ENCODE results near the gene TFB1M.

Gene TFB1M

DNA sequence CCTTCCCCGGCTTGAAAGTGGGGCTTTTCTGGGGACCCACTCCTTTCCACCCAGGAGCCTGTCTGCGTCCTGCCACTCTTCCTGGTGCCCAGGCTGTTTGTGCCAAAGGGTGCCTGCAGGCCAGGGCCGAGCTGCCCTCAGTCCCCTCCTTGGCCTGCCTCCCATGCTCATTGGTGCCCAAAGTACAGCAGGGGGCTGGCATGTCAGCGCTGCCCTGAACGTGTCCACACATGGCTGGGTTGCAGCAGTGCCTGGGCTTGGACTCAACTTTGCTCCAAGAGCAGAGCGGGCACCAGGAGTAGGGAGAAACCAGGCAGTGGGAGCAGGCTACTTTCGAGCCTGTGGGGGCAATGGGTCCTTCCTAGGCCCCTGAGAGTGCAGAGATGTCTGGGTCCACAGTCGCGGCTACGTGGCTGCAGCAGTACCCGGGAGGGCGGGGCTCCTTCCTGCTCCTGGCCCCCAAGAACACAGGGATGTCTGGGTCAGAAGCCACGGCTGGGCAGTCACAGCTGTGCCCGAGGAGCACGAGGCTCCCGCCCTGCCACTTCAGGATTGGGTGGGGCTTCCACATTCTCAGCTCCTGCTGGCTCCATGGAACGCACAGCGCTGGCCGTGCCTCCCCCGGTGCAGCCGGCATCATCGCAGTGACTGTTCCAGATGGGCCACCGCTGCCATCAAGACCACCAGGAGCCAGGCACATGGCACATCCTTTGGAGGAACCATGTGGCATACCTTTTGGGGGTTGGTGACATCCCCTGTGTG is 100.5 kb downstream of the TFB1M start:
- no peaks in the 10 kb centered on the region for H3K79me2 ChIP-seq (ENCODE audit: insufficient read depth, low read length)
- H4K20me1 ChIP-seq (ENCODE audit: insufficient read depth, low read length): no peaks in the 10 kb centered on the region
- H3K4me2 ChIP-seq (ENCODE audit: low read length): no peak overlapping the region
- H3K4me3 ChIP-seq (ENCODE audit: low read depth, low read length, poor library complexity, severe bottlenecking): no peak overlapping the region
- no peak overlapping the region for H3K9ac ChIP-seq (ENCODE audit: low read length)
- no peak for TF ChIP-seq EZH2 (IDR thresholded peaks at IDR 0.05; ENCODE audit: borderline replicate concordance, low read length)
- TF ChIP-seq, protein P1, sequence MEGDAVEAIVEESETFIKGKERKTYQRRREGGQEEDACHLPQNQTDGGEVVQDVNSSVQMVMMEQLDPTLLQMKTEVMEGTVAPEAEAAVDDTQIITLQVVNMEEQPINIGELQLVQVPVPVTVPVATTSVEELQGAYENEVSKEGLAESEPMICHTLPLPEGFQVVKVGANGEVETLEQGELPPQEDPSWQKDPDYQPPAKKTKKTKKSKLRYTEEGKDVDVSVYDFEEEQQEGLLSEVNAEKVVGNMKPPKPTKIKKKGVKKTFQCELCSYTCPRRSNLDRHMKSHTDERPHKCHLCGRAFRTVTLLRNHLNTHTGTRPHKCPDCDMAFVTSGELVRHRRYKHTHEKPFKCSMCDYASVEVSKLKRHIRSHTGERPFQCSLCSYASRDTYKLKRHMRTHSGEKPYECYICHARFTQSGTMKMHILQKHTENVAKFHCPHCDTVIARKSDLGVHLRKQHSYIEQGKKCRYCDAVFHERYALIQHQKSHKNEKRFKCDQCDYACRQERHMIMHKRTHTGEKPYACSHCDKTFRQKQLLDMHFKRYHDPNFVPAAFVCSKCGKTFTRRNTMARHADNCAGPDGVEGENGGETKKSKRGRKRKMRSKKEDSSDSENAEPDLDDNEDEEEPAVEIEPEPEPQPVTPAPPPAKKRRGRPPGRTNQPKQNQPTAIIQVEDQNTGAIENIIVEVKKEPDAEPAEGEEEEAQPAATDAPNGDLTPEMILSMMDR (IDR thresholded peaks at IDR 0.05; ENCODE audit: low read length): no peak
- H3K9me3 ChIP-seq (ENCODE audit: low read length): no peaks in the 10 kb centered on the region
- peaks cover 7% of the 10 kb centered on the region; the same call in 1 of the 2 replicates for H3K36me3 ChIP-seq (ENCODE audit: insufficient read depth, low read length)
- no peak overlapping the region for H3K27ac ChIP-seq (ENCODE audit: low read depth, low read length, poor library complexity, severe bottlenecking)
- H3F3A ChIP-seq (ENCODE audit: insufficient read depth, low read length): no peaks in the 10 kb centered on the region
- no peaks in the 10 kb centered on the region for H3K27me3 ChIP-seq (ENCODE audit: insufficient read depth, low read length)
- H3K9me2 ChIP-seq (ENCODE audit: low read depth, low read length): no peaks in the 10 kb centered on the region
- no peak overlapping the region for H2AFZ ChIP-seq (ENCODE audit: low read length)
- no peaks in the 10 kb centered on the region for H3K4me1 ChIP-seq (ENCODE audit: insufficient read depth, low read length, severe bottlenecking)

DNA sequence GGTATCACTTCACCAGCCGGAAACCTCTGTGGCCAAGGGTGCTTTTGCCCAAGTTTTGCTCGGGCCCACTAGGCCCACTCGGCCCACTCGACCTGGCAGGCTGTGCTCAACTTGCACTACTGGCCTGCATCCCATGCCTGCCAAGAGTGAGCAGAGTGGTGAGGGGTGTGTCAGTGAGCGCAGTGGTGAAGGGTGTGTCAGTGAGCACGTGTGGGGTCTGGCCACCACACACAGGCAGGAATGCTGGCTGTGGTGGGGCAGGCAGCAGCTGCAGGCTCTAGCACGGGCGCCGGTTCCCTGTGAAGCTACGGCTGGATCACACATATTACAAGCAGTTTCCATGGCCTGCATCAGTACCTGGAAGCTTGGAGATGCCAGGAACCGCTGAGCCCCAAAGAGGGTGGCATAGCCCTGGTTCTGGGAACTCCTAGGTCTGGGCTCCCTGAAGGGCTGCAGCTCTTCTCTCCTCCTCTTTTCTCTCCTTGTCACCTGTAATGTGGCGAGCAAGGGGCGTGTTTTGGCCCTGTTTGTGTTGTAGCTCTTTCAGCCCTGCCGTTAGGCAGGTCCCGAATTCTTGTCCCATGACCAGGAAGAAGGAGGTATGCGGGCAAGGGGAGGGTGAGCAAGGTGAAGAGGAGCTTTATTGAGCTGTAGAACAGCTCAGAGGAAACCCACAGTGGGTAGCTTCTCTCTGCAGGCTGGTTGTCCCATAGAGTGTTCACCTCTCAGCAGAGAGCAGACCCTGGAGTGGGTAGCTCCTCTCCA is 101.5 kb downstream of the TFB1M start:
- H3K79me2 ChIP-seq (ENCODE audit: insufficient read depth, low read length): no peaks in the 10 kb centered on the region
- no peaks in the 10 kb centered on the region for H3K4me1 ChIP-seq (ENCODE audit: insufficient read depth, low read length, severe bottlenecking)
- H3K9ac ChIP-seq (ENCODE audit: low read length): no peak overlapping the region
- no peak overlapping the region for H2AFZ ChIP-seq (ENCODE audit: low read length)
- no peak for TF ChIP-seq EZH2 (IDR thresholded peaks at IDR 0.05; ENCODE audit: borderline replicate concordance, low read length)
- TF ChIP-seq, protein P1 (IDR thresholded peaks at IDR 0.05; ENCODE audit: low read length): no peak
- H3K27ac ChIP-seq (ENCODE audit: low read depth, low read length, poor library complexity, severe bottlenecking): no peak overlapping the region
- H3F3A ChIP-seq (ENCODE audit: insufficient read depth, low read length): no peaks in the 10 kb centered on the region
- H3K27me3 ChIP-seq (ENCODE audit: insufficient read depth, low read length): no peaks in the 10 kb centered on the region
- no peak overlapping the region for H3K4me2 ChIP-seq (ENCODE audit: low read length)
- H3K9me3 ChIP-seq (ENCODE audit: low read length): no peaks in the 10 kb centered on the region
- no peaks in the 10 kb centered on the region for H3K9me2 ChIP-seq (ENCODE audit: low read depth, low read length)
- no peak overlapping the region for H3K4me3 ChIP-seq (ENCODE audit: low read depth, low read length, poor library complexity, severe bottlenecking)
- H4K20me1 ChIP-seq (ENCODE audit: insufficient read depth, low read length): no peaks in the 10 kb centered on the region
- H3K36me3 ChIP-seq (ENCODE audit: insufficient read depth, low read length): peaks cover 7% of the 10 kb centered on the region; the same call in 1 of the 2 replicates

DNA sequence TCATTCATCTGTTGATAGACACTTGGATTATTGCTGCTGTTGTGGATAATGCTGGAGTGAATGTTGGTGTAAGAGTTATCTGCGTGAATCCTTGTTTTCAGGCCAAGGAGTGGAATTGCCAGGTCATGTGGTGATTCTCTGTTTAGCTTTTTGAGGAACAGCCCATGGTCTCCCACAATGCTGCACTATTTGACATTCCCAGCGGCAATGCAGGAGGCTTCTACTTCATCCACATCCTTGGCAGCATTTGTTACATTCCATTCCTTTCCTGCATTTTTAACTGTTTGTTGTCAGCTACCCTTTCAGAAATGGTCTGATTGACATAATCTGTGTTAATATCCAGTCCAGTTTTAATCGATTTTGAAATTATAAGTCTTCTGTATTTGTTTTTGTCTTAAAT is 102.2 kb downstream of the TFB1M start:
- no peaks in the 10 kb centered on the region for H3K79me2 ChIP-seq (ENCODE audit: insufficient read depth, low read length)
- H3K9ac ChIP-seq (ENCODE audit: low read length): no peak overlapping the region
- no peak overlapping the region for H2AFZ ChIP-seq (ENCODE audit: low read length)
- H3K27ac ChIP-seq (ENCODE audit: low read depth, low read length, poor library complexity, severe bottlenecking): no peak overlapping the region
- H3K4me2 ChIP-seq (ENCODE audit: low read length): no peak overlapping the region
- H3K9me3 ChIP-seq (ENCODE audit: low read length): no peaks in the 10 kb centered on the region
- peaks cover 7% of the 10 kb centered on the region; the same call in 1 of the 2 replicates for H3K36me3 ChIP-seq (ENCODE audit: insufficient read depth, low read length)
- H3F3A ChIP-seq (ENCODE audit: insufficient read depth, low read length): no peaks in the 10 kb centered on the region
- no peaks in the 10 kb centered on the region for H3K27me3 ChIP-seq (ENCODE audit: insufficient read depth, low read length)
- no peaks in the 10 kb centered on the region for H4K20me1 ChIP-seq (ENCODE audit: insufficient read depth, low read length)
- no peak overlapping the region for H3K4me3 ChIP-seq (ENCODE audit: low read depth, low read length, poor library complexity, severe bottlenecking)
- no peak for TF ChIP-seq EZH2 (IDR thresholded peaks at IDR 0.05; ENCODE audit: borderline replicate concordance, low read length)
- TF ChIP-seq, protein P1 (IDR thresholded peaks at IDR 0.05; ENCODE audit: low read length): no peak
- no peaks in the 10 kb centered on the region for H3K4me1 ChIP-seq (ENCODE audit: insufficient read depth, low read length, severe bottlenecking)
- no peaks in the 10 kb centered on the region for H3K9me2 ChIP-seq (ENCODE audit: low read depth, low read length)

Data from OCI-LY1 (cell line).